PC-3 (cell line): ENCODE data around the gene CTNNA2. TPM values are rescaled to one million over a fixed set of nuclear protein-coding genes. Genes with fewer than 3 reads are reported as not detected.

Experiments used
- ATAC-seq: fragments of 200-7000 bp; cut with Tn5 transposase; 2 replicates; pipeline ENCODE4 v1.9.1; 2020; ENCODE audit warnings: mild to moderate bottlenecking, moderate library complexity
- BruUV-seq: library from RNA; stranded (reverse); fragments of 400-500 nt; replicated peaks from 2 replicates; lab custom pipeline; 2021; lab: Mats Ljungman, UMichigan
- CTCF ChIA-PET: fragments of 300-600 bp; sonication (Branson Sonifier 250); formaldehyde crosslinking; loops from one replicate; lab custom pipeline; 2022; ENCODE audit warnings: antibody characterized with exemption; lab: Charles Lee
- POLR2A ChIA-PET: fragments of 300-600 bp; sonication (Branson Sonifier 250); formaldehyde crosslinking; loops from one replicate; lab custom pipeline; 2022; ENCODE audit warnings: antibody characterized with exemption; ENCODE audit not compliant: unreplicated experiment; lab: Charles Lee
- DNase-seq: peaks from one replicate; pipeline ENCODE4 v3.0.0-alpha.2; 2015
- H2AFZ ChIP-seq: fragments of 300-600 bp; sonication (generic); 2 replicates; pipeline ENCODE4 v1.6.0; 2016; ENCODE audit warnings: antibody characterized with exemption, low read length
- H3F3A ChIP-seq: fragments of 300-600 bp; sonication (generic); one replicate; pipeline ENCODE4 v1.6.0; 2017; ENCODE audit warnings: antibody characterized with exemption, low read length, control low read depth, mild to moderate bottlenecking; ENCODE audit not compliant: unreplicated experiment
- H3K27ac ChIP-seq: fragments of 300-600 bp; sonication (generic); 2 replicates; pipeline ENCODE4 v1.5.1; 2016; ENCODE audit warnings: mild to moderate bottlenecking, low read length
- H3K27me3 ChIP-seq: fragments of 300-600 bp; sonication (generic); 2 replicates; pipeline ENCODE4 v1.6.1; 2016; ENCODE audit warnings: low read length, mixed read lengths
- H3K36me3 ChIP-seq: fragments of 300-600 bp; sonication (generic); 2 replicates; pipeline ENCODE4 v1.6.1; 2016; ENCODE audit warnings: low read depth, mixed run types, low read length, mixed read lengths
- H3K4me1 ChIP-seq: fragments of 300-600 bp; sonication (generic); 2 replicates; pipeline ENCODE4 v1.5.1; 2016; ENCODE audit warnings: low read length; ENCODE audit not compliant: insufficient read depth
- H3K4me2 ChIP-seq: fragments of 300-600 bp; sonication (generic); 2 replicates; pipeline ENCODE4 v1.6.0; 2016; ENCODE audit warnings: low read length
- H3K4me3 ChIP-seq: fragments of 300-600 bp; sonication (generic); 2 replicates; pipeline ENCODE4 v1.5.1; 2016; ENCODE audit warnings: mild to moderate bottlenecking, low read length, mixed read lengths
- H3K79me2 ChIP-seq: fragments of 300-600 bp; sonication (generic); 2 replicates; pipeline ENCODE4 v1.6.1; 2017; ENCODE audit warnings: low read length, mixed read lengths
- H3K9ac ChIP-seq: fragments of 300-600 bp; sonication (generic); 2 replicates; pipeline ENCODE4 v1.6.0; 2016; ENCODE audit warnings: mild to moderate bottlenecking, low read length
- H3K9me2 ChIP-seq: fragments of 300-600 bp; sonication (generic); replicated peaks from 2 replicates; pipeline ENCODE4 v1.6.1; 2016; ENCODE audit warnings: mixed run types, low read length, mixed read lengths
- H3K9me3 ChIP-seq: fragments of 300-600 bp; sonication (generic); 2 replicates; pipeline ENCODE4 v1.6.1; 2016; ENCODE audit warnings: low read length, mixed read lengths
- H4K20me1 ChIP-seq: fragments of 300-600 bp; sonication (generic); 2 replicates; pipeline ENCODE4 v1.6.1; 2016; ENCODE audit warnings: low read length, mixed read lengths
- CTCF ChIP-seq: fragments of 300-600 bp; sonication (generic); conservative IDR thresholded peaks from 2 replicates; pipeline ENCODE4 v1.5.1; 2017; ENCODE audit warnings: antibody characterized with exemption, low read depth, mild to moderate bottlenecking, low read length
- EZH2 ChIP-seq: fragments of 300-600 bp; sonication (generic); IDR thresholded peaks from one replicate; pipeline ENCODE4 v1.6.1; 2017; ENCODE audit warnings: antibody characterized with exemption, mild to moderate bottlenecking, low read length; ENCODE audit not compliant: unreplicated experiment
- EZH2phosphoT487 ChIP-seq: fragments of 300-600 bp; sonication (generic); IDR thresholded peaks from 2 replicates; pipeline ENCODE4 v1.6.1; 2018; ENCODE audit warnings: mild to moderate bottlenecking, antibody characterized with exemption, low read length, borderline replicate concordance
- intact Hi-C: fragments of 100-400 bp; cut with micrococcal nuclease; formaldehyde crosslinking; loops from 2 replicates; pipeline ENCODE4 v1.9.0; 2023
- total RNA-seq: library from RNA; depleted of rRNA; stranded (reverse); fragments of >200 nt; gene quantifications from 2 replicates; pipeline ENCODE4 v1.2.3, GENCODE V29; 2014

CTNNA2 gene
- total RNA-seq, 1 experiment from 2014 or later, result not detected

- Histone ChIP-seq H3K27me3 (no peaks in the 10 kb centered on the region), H2AFZ (no peak overlapping the region), H3K9me2 (no peaks in the 10 kb centered on the region), H3K4me2 (no peak overlapping the region), H3K9me3 (0 out of 2 replicates have a peak, but pooled peaks cover 3% of the 10 kb centered on the region), H3K4me3 (no peak overlapping the region), H3K9ac (no peak overlapping the region), H3K79me2 (no peaks in the 10 kb centered on the region), H3K27ac (no peak overlapping the region), H4K20me1 (no peaks in the 10 kb centered on the region), H3K36me3 (no peaks in the 10 kb centered on the region), H3F3A (no peaks in the 10 kb centered on the region), H3K4me1 (no peaks in the 10 kb centered on the region)
- intact Hi-C loops, result no loop called here
- ATAC-seq, result no peak
- no peak for DNase-seq
- no TSS peak for BruUV-seq
- POLR2A ChIA-PET, result no interaction called here
- CTCF ChIA-PET, result no interaction called here
- TF ChIP-seq EZH2phosphoT487 (no peak), CTCF (no peak), EZH2 (no peak)
Measured at GRCh38 chr2:80151248-80151647, 638.4 kb downstream of the CTNNA2 start.

GRCh38 chr2:80151651-80152050 lies 638.8 kb downstream of the CTNNA2 start:
- ChIA-PET POLR2A (no interaction called here), CTCF (no interaction called here)
- Histone ChIP-seq H3K4me3 (no peak overlapping the region), H3K4me2 (no peak overlapping the region), H3K9ac (no peak overlapping the region), H3K9me2 (no peaks in the 10 kb centered on the region), H3K4me1 (no peaks in the 10 kb centered on the region), H3K27me3 (no peaks in the 10 kb centered on the region), H2AFZ (no peak overlapping the region), H3K27ac (no peak overlapping the region), H4K20me1 (no peaks in the 10 kb centered on the region), H3K79me2 (no peaks in the 10 kb centered on the region), H3K36me3 (no peaks in the 10 kb centered on the region), H3F3A (no peaks in the 10 kb centered on the region), H3K9me3 (0 out of 2 replicates have a peak, but pooled peaks cover 3% of the 10 kb centered on the region)
- DNase-seq (no peak), ATAC-seq (no peak)
- BruUV-seq, result no TSS peak
- no peak for TF ChIP-seq EZH2
- TF ChIP-seq EZH2phosphoT487, result no peak
- no peak for TF ChIP-seq CTCF
- intact Hi-C loops, result no loop called here

GRCh38 chr2:80153151-80153550 lies 640.3 kb downstream of the CTNNA2 start:
- intact Hi-C loops, result no loop called here
- H3K27me3 ChIP-seq, result no peaks in the 10 kb centered on the region
- no TSS peak for BruUV-seq
- no peaks in the 10 kb centered on the region for H3F3A ChIP-seq
- H3K4me2 ChIP-seq, result no peak overlapping the region
- no peak overlapping the region for H3K27ac ChIP-seq
- no peaks in the 10 kb centered on the region for H3K36me3 ChIP-seq
- H3K9me3 ChIP-seq, result 0 out of 2 replicates have a peak, but pooled peaks cover 3% of the 10 kb centered on the region
- DNase-seq, result no peak
- POLR2A ChIA-PET, result no interaction called here
- no peak overlapping the region for H3K9ac ChIP-seq
- no peak overlapping the region for H3K4me3 ChIP-seq
- no peaks in the 10 kb centered on the region for H3K4me1 ChIP-seq
- CTCF ChIA-PET, result no interaction called here
- no peak overlapping the region for H2AFZ ChIP-seq
- no peaks in the 10 kb centered on the region for H3K79me2 ChIP-seq
- H3K9me2 ChIP-seq, result no peaks in the 10 kb centered on the region
- TF ChIP-seq CTCF, result no peak
- no peak for TF ChIP-seq EZH2
- no peak for ATAC-seq
- H4K20me1 ChIP-seq, result no peaks in the 10 kb centered on the region
